VCaP (cell line): ENCODE results near the gene COL3A1.

Experiments
- H3K27ac ChIP-seq: fragments of 450-650 bp; 2 replicates; pipeline ENCODE4 v1.5.1; 2017
- CTCF ChIP-seq: fragments of 450-650 bp; conservative IDR thresholded peaks from 2 replicates; pipeline ENCODE4 v1.5.1; 2017; ENCODE audit warnings: mild to moderate bottlenecking, moderate library complexity

Gene COL3A1

GRCh38 chr2:189045836-189046235 lies 71.7 kb downstream of the COL3A1 start:
- H3K27ac ChIP-seq, result no peak overlapping the region

GRCh38 chr2:189046320-189046719 lies 72.1 kb downstream of the COL3A1 start:
- TF ChIP-seq CTCF, result no peak
- H3K27ac ChIP-seq, result no peak overlapping the region

More at GRCh38 chr2:189045836-189046235, 71.7 kb downstream of the COL3A1 start:
- no peak for TF ChIP-seq CTCF

- TF ChIP-seq CTCF, result no peak
- no peak overlapping the region for H3K27ac ChIP-seq
These were observed 73.2 kb downstream of the COL3A1 start for GRCh38 chr2:189047171-189047888.

- no peak overlapping the region for H3K27ac ChIP-seq
- TF ChIP-seq CTCF, result no peak
These were observed 74.0 kb downstream of the COL3A1 start for GRCh38 chr2:189048189-189048588.

DNA sequence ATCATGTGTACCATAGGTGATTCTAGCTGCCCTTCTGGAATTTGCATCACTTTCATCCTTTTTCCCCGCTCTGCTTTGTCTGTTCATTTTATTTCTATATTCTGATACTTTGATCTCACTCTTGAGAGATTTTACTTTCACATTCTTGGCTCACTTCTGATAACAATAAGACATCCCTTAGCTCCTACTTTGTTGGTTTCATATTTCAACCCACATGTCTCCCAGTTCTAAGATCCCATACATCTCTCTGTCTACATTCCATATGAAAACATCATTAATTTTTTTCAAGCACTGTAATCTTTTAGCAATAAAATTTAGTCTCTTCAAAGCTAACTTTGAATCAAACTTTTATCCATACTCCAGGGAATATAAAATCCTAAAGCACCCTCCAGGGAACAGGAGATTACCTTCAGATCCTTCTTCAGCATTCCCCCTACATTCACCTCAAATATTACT lies 75.6 kb downstream of the COL3A1 start:
- H3K27ac ChIP-seq, result no peak overlapping the region
- no peak for TF ChIP-seq CTCF

DNA sequence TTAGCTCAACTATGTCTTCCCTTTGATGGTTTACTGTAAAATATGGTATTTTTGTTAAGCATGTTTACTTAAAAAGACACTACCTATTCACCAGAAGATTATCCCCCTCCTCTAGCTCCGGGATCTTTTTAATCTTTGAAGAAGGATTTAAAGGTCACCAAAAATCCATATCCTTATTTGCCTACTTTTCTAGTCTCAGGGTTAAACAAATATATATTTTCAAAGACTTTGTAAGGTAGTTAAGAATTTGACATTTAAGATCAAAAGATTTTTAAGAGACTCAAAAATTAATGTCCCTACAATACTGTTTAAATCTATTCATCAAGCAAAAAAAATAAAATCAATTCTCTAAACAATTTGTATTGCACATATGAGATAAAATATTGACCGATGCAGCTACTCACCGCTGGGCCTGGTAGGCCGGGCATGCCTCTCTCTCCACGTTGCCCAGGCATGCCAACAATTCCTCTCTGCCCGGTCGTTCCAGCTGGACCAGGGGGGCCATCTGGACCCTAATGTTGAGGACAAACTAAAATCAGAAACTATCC lies 76.1 kb downstream of the COL3A1 start:
- TF ChIP-seq CTCF, result no peak
- H3K27ac ChIP-seq, result no peak overlapping the region

GRCh38 chr2:189056200-189057106 lies 82.3 kb downstream of the COL3A1 start:
- no peak overlapping the region for H3K27ac ChIP-seq
- no peak for TF ChIP-seq CTCF
